Measurements from ENCODE around the gene ME1.
"Not testable (repeated sequence)": the region's sequence is repeated elsewhere in the genome, so short reads cannot be mapped to it uniquely, and the experiment has no call there.

The ME1 gene

GRCh38 chr6:83352424-83353061 lies 78.3 kb downstream of the ME1 start:
- DNase-seq, result no peak

- no peak for DNase-seq
These were observed 87.7 kb downstream of the ME1 start for GRCh38 chr6:83343121-83343520.

- no peak for DNase-seq
These were observed 89.1 kb downstream of the ME1 start for GRCh38 chr6:83341765-83342164.

GRCh38 chr6:83333916-83334315 lies 96.9 kb downstream of the ME1 start:
- not testable (repeated sequence) for DNase-seq

- DNase-seq, result no peak
These were observed 97.4 kb downstream of the ME1 start for GRCh38 chr6:83333500-83333899.

- no peak for DNase-seq
These were observed 116.2 kb downstream of the ME1 start for GRCh38 chr6:83314693-83315092.

GRCh38 chr6:83313882-83314281 lies 117.0 kb downstream of the ME1 start:
- DNase-seq, result no peak

GRCh38 chr6:83311231-83311630 lies 119.6 kb downstream of the ME1 start:
- no peak for DNase-seq

GRCh38 chr6:83310046-83310445 lies 120.8 kb downstream of the ME1 start:
- no peak for DNase-seq

GRCh38 chr6:83309344-83309743 lies 121.5 kb downstream of the ME1 start:
- no peak for DNase-seq

- DNase-seq, result no peak
These were observed 122.0 kb downstream of the ME1 start for GRCh38 chr6:83308833-83309232.

- DNase-seq, result no peak
These were observed 123.0 kb downstream of the ME1 start for GRCh38 chr6:83307849-83308248.

- no peak for DNase-seq
These were observed 127.4 kb downstream of the ME1 start for GRCh38 chr6:83303426-83303825.

GRCh38 chr6:83294676-83295075 lies 136.2 kb downstream of the ME1 start:
- DNase-seq, result no peak

GRCh38 chr6:83292900-83293843 lies 137.7 kb downstream of the ME1 start:
- no peak for DNase-seq

GRCh38 chr6:83287298-83287697 lies 143.6 kb downstream of the ME1 start:
- DNase-seq, result not testable (repeated sequence)

GRCh38 chr6:83285917-83286316 lies 144.9 kb downstream of the ME1 start:
- DNase-seq, result no peak

- no peak for DNase-seq
These were observed 157.3 kb downstream of the ME1 start for GRCh38 chr6:83273596-83273995.

GRCh38 chr6:83270971-83271719 lies 159.7 kb downstream of the ME1 start:
- no peak for DNase-seq

- DNase-seq, result no peak
These were observed 165.5 kb downstream of the ME1 start for GRCh38 chr6:83265384-83265783.

GRCh38 chr6:83260577-83260976 lies 170.3 kb downstream of the ME1 start:
- DNase-seq, result no peak

GRCh38 chr6:83258517-83258916 lies 172.3 kb downstream of the ME1 start:
- DNase-seq, result no peak

- DNase-seq, result no peak
These were observed 173.1 kb downstream of the ME1 start for GRCh38 chr6:83257791-83258190.

- DNase-seq, result not testable (repeated sequence)
These were observed 174.1 kb downstream of the ME1 start for GRCh38 chr6:83256719-83257118.
